Fibroblast of pulmonary artery (primary cell): ENCODE measurements around the gene SFRP5.

Experiments used
- DNase-seq: peaks from one replicate; pipeline ENCODE4 v3.0.0-alpha.2; 2010; ENCODE audit warnings: low read depth
- H3K4me3 ChIP-seq: replicated peaks from 2 replicates; pipeline ENCODE4 v1.5.1; 2011; ENCODE audit warnings: low read depth, mild to moderate bottlenecking, control low read depth, low read length, moderate library complexity
- CTCF ChIP-seq: IDR thresholded peaks from 2 replicates; pipeline ENCODE4 v1.5.1; 2011; ENCODE audit warnings: mild to moderate bottlenecking, control low read depth, low read length, inconsistent platforms; ENCODE audit errors: missing control alignments

The SFRP5 gene, protein sequence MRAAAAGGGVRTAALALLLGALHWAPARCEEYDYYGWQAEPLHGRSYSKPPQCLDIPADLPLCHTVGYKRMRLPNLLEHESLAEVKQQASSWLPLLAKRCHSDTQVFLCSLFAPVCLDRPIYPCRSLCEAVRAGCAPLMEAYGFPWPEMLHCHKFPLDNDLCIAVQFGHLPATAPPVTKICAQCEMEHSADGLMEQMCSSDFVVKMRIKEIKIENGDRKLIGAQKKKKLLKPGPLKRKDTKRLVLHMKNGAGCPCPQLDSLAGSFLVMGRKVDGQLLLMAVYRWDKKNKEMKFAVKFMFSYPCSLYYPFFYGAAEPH

DNA sequence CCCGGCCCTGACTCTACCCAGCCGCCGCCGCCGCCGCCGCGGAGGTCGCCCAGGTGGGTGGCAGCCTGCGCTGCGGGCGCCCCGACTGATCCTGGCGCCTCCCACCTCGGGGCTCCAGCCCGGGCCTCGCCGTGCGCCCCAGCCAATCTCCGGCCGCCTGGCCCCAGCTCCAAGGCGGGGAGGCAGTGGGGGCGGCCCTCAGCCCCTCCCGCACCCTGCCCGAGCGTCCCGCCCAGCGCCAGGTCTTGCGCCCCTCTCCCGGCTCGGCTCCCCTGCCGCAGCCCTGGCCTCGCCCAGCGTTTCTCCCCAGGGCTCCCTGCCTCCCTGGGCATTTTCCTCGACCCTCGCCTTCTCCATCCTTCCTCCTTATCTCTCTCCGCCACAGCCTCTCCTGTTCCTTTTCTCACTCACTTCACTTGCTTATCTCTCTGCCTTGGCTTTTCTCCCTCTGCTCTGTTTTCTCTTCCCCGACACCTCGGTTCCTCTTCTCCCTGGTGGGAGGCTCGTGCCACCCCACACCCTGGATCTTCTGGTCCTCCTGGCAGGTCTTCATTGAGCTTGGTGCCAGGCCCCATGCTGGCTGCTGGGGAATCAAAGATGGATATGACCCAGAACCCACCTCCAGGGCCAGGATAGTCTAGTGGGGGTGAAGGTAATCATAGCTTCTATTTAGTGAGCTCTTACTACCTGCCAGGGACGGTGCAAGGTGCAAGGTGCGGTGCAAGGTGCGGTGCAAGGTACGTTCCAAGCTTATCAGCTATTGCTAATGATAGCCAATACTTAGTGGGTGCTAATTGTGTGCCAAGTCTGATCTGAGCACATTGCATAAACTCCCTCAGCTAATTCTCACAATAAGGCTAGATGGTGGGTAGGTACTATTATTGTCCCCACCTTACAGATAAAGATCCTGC lies at the start of gene SFRP5:
TSS of gene SFRP5 (minus strand) at position 87 of the 911 bp plus-strand sequence. CDS start 166 bp downstream, outside the sequence.
- no peak for DNase-seq
- TF ChIP-seq CTCF: no peak
- H3K4me3 ChIP-seq: no peak within 1 kb of the TSS

GRCh38 chr10:97820096-97820704 lies 48.4 kb upstream of the SFRP5 start:
- H3K4me3 ChIP-seq: no peak overlapping the region
- no peak for TF ChIP-seq CTCF
- no peak for DNase-seq

- no peak overlapping the region for H3K4me3 ChIP-seq
- no peak for DNase-seq
- TF ChIP-seq CTCF: no peak
Observed at GRCh38 chr10:97818572-97818971, 46.8 kb upstream of the SFRP5 start.

GRCh38 chr10:97816609-97817008 lies 44.8 kb upstream of the SFRP5 start:
- H3K4me3 ChIP-seq: no peak overlapping the region
- no peak for DNase-seq
- no peak for TF ChIP-seq CTCF

GRCh38 chr10:97814996-97815395 lies 43.2 kb upstream of the SFRP5 start:
- no peak for TF ChIP-seq CTCF
- DNase-seq: no peak
- no peak overlapping the region for H3K4me3 ChIP-seq

- H3K4me3 ChIP-seq: no peak overlapping the region
- DNase-seq: no peak
- TF ChIP-seq CTCF: no peak
Observed at GRCh38 chr10:97813311-97813710, 41.5 kb upstream of the SFRP5 start.
